22Rv1 (cell line): Measurements from ENCODE around the gene PPP3CA.

Source experiments
- H3K27ac ChIP-seq: fragments of 450-650 bp; 2 replicates; pipeline ENCODE4 v1.5.1; 2017
- CTCF ChIP-seq: fragments of 450-650 bp; IDR thresholded peaks from 2 replicates; pipeline ENCODE4 v1.5.1; 2017; ENCODE audit warnings: mild to moderate bottlenecking
- ZFX ChIP-seq: fragments of 450-650 bp; IDR thresholded peaks from 2 replicates; pipeline ENCODE4 v1.6.1; 2017; ENCODE audit warnings: antibody characterized with exemption, borderline replicate concordance

The PPP3CA gene

GRCh38 chr4:101239665-101240064 lies 107.7 kb downstream of the PPP3CA start:
- TF ChIP-seq ZFX (no peak), CTCF (no peak)
- peak overlapping the region; percentile 97 for H3K27ac ChIP-seq

GRCh38 chr4:101238706-101239105 lies 108.6 kb downstream of the PPP3CA start:
- H3K27ac ChIP-seq = peak overlapping the region; percentile 97
- TF ChIP-seq CTCF (no peak), ZFX (no peak)

GRCh38 chr4:101237773-101238172 lies 109.6 kb downstream of the PPP3CA start:
- H3K27ac ChIP-seq = peak overlapping the region; percentile 97

GRCh38 chr4:101236097-101236496 lies 111.2 kb downstream of the PPP3CA start:
- TF ChIP-seq ZFX (no peak), CTCF (no peak)
- peak overlapping the region; percentile 97 for H3K27ac ChIP-seq

More at GRCh38 chr4:101237773-101238172, 109.6 kb downstream of the PPP3CA start:
- TF ChIP-seq ZFX (no peak), CTCF (no peak)

GRCh38 chr4:101234141-101234540 lies 113.2 kb downstream of the PPP3CA start:
- H3K27ac ChIP-seq = peak overlapping the region; percentile 97

GRCh38 chr4:101232074-101232776 lies 115.1 kb downstream of the PPP3CA start:
- peak overlapping the region; percentile 97 for H3K27ac ChIP-seq
- TF ChIP-seq ZFX (no peak), CTCF (no peak)

GRCh38 chr4:101230801-101231426 lies 116.4 kb downstream of the PPP3CA start:
- TF ChIP-seq ZFX (no peak), CTCF (no peak)
- H3K27ac ChIP-seq = peak overlapping the region; percentile 97
